ENCODE measurements around the gene ATP8B4. TPM values are rescaled to one million over a fixed set of nuclear protein-coding genes. Genes with fewer than 3 reads are reported as not detected.

Gene ATP8B4
- total and polyA plus RNA-seq, 2 donors (not counting 1 experiment from before 2014, with no cell fraction given): 3.5 to 19.5 TPM

DNA sequence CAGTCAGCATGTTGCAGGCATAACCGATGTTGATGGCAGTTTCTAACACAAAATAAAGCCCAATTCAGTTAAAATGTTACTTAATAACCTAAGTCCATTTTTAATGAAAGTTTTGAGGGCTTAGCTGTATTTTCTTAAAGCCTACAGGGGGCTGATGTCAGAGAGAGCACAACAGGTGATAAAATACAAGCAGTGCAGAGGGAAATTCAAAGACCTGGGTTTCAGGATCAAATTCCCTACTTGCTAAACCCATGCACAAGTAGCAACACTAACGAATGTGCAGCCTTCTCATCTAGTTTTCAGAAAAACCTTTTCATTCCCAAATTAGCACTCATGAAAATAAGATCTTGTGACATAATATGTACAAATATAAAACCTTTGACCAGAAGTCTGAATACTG, 202.0 kb downstream of the ATP8B4 start:
- Histone ChIP-seq H3K27me3 (ENCODE audit: control insufficient read depth, insufficient read depth, low read length) (no peaks in the 10 kb centered on the region), H3K4me1 (ENCODE audit: control insufficient read depth, extremely low read depth, insufficient read depth, low read length) (no peaks in the 10 kb centered on the region), H3K9me3 (ENCODE audit: control insufficient read depth, insufficient read depth, low read depth, low read length) (no peaks in the 10 kb centered on the region), H3K36me3 (ENCODE audit: control insufficient read depth, insufficient read depth, low read length) (no peaks in the 10 kb centered on the region), H3K4me2 (ENCODE audit: extremely low read depth, insufficient read depth, low read length) (no peak overlapping the region), H3K9ac (ENCODE audit: insufficient read depth, low read length) (no peak overlapping the region), H2AFZ (ENCODE audit: low read length) (no peak overlapping the region), H3K79me2 (ENCODE audit: control insufficient read depth, insufficient read depth, low read length) (no peaks in the 10 kb centered on the region), H4K20me1 (ENCODE audit: control insufficient read depth, extremely low read depth, insufficient read depth, low read length) (no peaks in the 10 kb centered on the region), H3K4me3 (replicated peaks in 1 of 4; ENCODE audit: control extremely low read depth in 1 of 4, insufficient read depth in 1 of 4, low read depth in 3 of 4, low read length in 4 of 4) (no peak overlapping the region), H3K27ac (ENCODE audit: insufficient read depth, low read length) (no peak overlapping the region)
- TF ChIP-seq, protein P1, sequence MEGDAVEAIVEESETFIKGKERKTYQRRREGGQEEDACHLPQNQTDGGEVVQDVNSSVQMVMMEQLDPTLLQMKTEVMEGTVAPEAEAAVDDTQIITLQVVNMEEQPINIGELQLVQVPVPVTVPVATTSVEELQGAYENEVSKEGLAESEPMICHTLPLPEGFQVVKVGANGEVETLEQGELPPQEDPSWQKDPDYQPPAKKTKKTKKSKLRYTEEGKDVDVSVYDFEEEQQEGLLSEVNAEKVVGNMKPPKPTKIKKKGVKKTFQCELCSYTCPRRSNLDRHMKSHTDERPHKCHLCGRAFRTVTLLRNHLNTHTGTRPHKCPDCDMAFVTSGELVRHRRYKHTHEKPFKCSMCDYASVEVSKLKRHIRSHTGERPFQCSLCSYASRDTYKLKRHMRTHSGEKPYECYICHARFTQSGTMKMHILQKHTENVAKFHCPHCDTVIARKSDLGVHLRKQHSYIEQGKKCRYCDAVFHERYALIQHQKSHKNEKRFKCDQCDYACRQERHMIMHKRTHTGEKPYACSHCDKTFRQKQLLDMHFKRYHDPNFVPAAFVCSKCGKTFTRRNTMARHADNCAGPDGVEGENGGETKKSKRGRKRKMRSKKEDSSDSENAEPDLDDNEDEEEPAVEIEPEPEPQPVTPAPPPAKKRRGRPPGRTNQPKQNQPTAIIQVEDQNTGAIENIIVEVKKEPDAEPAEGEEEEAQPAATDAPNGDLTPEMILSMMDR (conservative IDR thresholded peaks at IDR 0.05 in 1 of 2, IDR thresholded peaks at IDR 0.05 in 1 of 2; ENCODE audit: low read depth in 1 of 2, low read length in 2 of 2): no peak
- no peak for TF ChIP-seq EZH2 (IDR thresholded peaks at IDR 0.05; ENCODE audit: low read length, missing control alignments)
- no peak for DNase-seq (ENCODE audit: low read depth in 2 of 2)

DNA sequence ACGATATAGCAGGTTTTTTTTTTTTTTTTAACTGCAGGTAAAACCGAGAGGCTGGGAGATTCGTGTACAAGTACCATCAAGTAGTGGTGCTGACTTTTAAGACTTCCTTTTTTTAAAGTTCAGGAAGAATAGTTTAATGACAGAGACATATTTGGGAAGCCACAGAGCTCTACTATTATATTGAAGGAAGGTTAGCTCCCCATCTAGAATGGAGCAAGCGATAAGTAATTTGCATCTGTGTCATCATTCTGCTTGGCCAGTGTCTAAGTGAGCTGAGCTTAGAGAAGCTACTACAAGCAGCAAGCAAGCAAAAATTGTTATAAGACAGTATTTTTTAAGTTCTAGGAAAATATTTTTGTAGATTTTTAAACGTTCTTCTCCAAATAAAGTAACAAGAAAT, 203.2 kb downstream of the ATP8B4 start:
- H2AFZ ChIP-seq (ENCODE audit: low read length): no peak overlapping the region
- DNase-seq (ENCODE audit: low read depth in 2 of 2): no peak
- H3K27me3 ChIP-seq (ENCODE audit: control insufficient read depth, insufficient read depth, low read length): no peaks in the 10 kb centered on the region
- H3K79me2 ChIP-seq (ENCODE audit: control insufficient read depth, insufficient read depth, low read length): no peaks in the 10 kb centered on the region
- no peak overlapping the region for H3K4me2 ChIP-seq (ENCODE audit: extremely low read depth, insufficient read depth, low read length)
- no peak overlapping the region for H3K9ac ChIP-seq (ENCODE audit: insufficient read depth, low read length)
- no peaks in the 10 kb centered on the region for H3K9me3 ChIP-seq (ENCODE audit: control insufficient read depth, insufficient read depth, low read depth, low read length)
- no peaks in the 10 kb centered on the region for H4K20me1 ChIP-seq (ENCODE audit: control insufficient read depth, extremely low read depth, insufficient read depth, low read length)
- TF ChIP-seq EZH2 (IDR thresholded peaks at IDR 0.05; ENCODE audit: low read length, missing control alignments): no peak
- TF ChIP-seq, protein P1 (conservative IDR thresholded peaks at IDR 0.05 in 1 of 2, IDR thresholded peaks at IDR 0.05 in 1 of 2; ENCODE audit: low read depth in 1 of 2, low read length in 2 of 2): no peak
- H3K4me3 ChIP-seq (replicated peaks in 1 of 4; ENCODE audit: control extremely low read depth in 1 of 4, insufficient read depth in 1 of 4, low read depth in 3 of 4, low read length in 4 of 4): no peak overlapping the region
- H3K4me1 ChIP-seq (ENCODE audit: control insufficient read depth, extremely low read depth, insufficient read depth, low read length): no peaks in the 10 kb centered on the region
- no peak overlapping the region for H3K27ac ChIP-seq (ENCODE audit: insufficient read depth, low read length)
- H3K36me3 ChIP-seq (ENCODE audit: control insufficient read depth, insufficient read depth, low read length): no peaks in the 10 kb centered on the region

DNA sequence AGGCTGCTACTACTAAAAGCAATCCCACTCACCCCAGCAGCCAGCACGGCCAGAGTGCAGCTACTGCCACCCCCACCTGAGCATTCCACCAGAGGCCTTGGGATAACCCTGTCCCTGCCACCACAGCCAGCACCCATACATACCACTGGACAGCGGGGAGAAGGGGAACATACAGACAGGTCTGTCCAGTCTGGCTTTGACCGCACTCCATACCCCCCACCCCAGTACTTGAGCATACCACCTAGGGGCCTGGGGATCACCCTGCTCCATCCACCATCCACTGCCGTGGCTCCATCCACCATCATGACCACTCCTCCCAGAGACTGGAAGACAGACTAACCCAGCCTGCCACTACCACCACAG, 210.1 kb downstream of the ATP8B4 start:
- Histone ChIP-seq H4K20me1 (ENCODE audit: control insufficient read depth, extremely low read depth, insufficient read depth, low read length) (no peaks in the 10 kb centered on the region), H3K27me3 (ENCODE audit: control insufficient read depth, insufficient read depth, low read length) (no peaks in the 10 kb centered on the region), H3K9ac (ENCODE audit: insufficient read depth, low read length) (no peak overlapping the region), H3K79me2 (ENCODE audit: control insufficient read depth, insufficient read depth, low read length) (no peaks in the 10 kb centered on the region), H3K36me3 (ENCODE audit: control insufficient read depth, insufficient read depth, low read length) (no peaks in the 10 kb centered on the region), H3K27ac (ENCODE audit: insufficient read depth, low read length) (no peak overlapping the region), H3K4me1 (ENCODE audit: control insufficient read depth, extremely low read depth, insufficient read depth, low read length) (no peaks in the 10 kb centered on the region), H3K9me3 (ENCODE audit: control insufficient read depth, insufficient read depth, low read depth, low read length) (no peaks in the 10 kb centered on the region), H3K4me2 (ENCODE audit: extremely low read depth, insufficient read depth, low read length) (no peak overlapping the region), H3K4me3 (replicated peaks in 1 of 4; ENCODE audit: control extremely low read depth in 1 of 4, insufficient read depth in 1 of 4, low read depth in 3 of 4, low read length in 4 of 4) (no peak overlapping the region), H2AFZ (ENCODE audit: low read length) (no peak overlapping the region)
- no peak for TF ChIP-seq EZH2 (IDR thresholded peaks at IDR 0.05; ENCODE audit: low read length, missing control alignments)
- TF ChIP-seq, protein P1 (conservative IDR thresholded peaks at IDR 0.05 in 1 of 2, IDR thresholded peaks at IDR 0.05 in 1 of 2; ENCODE audit: low read depth in 1 of 2, low read length in 2 of 2): no peak
- no peak for DNase-seq (ENCODE audit: low read depth in 2 of 2)
